ENCODE data around the gene DCAF6.

The DCAF6 gene

DNA sequence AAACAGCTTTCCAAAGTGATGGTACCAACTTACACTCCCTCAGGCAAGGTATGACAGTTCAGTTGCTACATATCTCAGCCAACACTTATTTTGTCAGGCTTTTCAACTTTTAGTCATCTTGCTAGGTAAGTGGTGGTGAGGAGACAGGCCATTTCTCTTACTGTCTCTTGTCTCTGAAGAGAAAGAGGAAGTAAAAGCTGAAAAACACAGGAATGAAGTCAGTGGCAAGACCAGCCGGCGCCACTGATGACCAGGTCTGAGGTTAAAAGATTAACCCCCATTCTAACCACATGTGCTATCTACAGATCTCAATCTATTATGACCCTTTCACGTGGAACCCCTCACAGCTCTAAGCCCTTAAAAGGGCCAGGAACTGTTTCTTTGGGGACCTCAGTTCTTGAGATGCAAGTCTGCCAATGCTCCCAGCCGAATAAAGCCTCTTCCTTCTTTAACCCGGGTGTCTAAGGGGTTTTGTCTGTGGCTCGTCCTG lies 26.7 kb upstream of the DCAF6 start:
- WGBS (ENCODE audit: insufficient coverage, insufficient read length), result no CpG with 5 or more reads among the region's 6 CpGs
- no peaks in the 10 kb centered on the region for H3K4me1 ChIP-seq (ENCODE audit: control insufficient read depth, insufficient read depth, low read length)
- H3K27ac ChIP-seq (ENCODE audit: low read length), result no peak overlapping the region
- no peak overlapping the region for H3K4me3 ChIP-seq (ENCODE audit: low read length)
- no peaks in the 10 kb centered on the region for H3K27me3 ChIP-seq (ENCODE audit: control insufficient read depth, insufficient read depth, low read length)
- no peaks in the 10 kb centered on the region for H3K9me3 ChIP-seq (ENCODE audit: control insufficient read depth, insufficient read depth, low read length)
- H3K36me3 ChIP-seq (ENCODE audit: control insufficient read depth, insufficient read depth, low read length), result no peaks in the 10 kb centered on the region
- DNase-seq (ENCODE audit: low read depth, low spot score), result no peak

DNA sequence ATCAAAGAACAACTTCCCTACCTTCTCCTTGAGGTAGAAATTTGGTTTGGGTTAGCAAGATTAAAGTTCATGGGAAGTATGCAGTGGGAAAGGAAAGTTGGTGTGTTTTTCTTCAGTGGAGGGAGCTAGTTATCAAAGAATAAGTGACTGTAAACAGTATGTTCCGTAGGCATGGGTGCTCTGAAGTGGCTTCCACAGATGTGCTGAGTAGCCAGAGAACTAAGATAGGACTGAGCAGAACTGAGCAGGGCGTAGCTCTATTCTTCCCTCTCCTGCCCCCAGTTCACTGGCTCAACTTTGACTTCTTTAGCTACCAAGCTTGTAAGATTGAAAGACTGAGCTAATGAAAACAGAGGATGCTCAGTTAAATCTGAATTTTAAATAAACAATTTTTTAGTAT lies 26.0 kb upstream of the DCAF6 start:
- no peak overlapping the region for H3K27ac ChIP-seq (ENCODE audit: low read length)
- H3K4me3 ChIP-seq (ENCODE audit: low read length), result no peak overlapping the region
- H3K4me1 ChIP-seq (ENCODE audit: control insufficient read depth, insufficient read depth, low read length), result no peaks in the 10 kb centered on the region
- no peaks in the 10 kb centered on the region for H3K36me3 ChIP-seq (ENCODE audit: control insufficient read depth, insufficient read depth, low read length)
- H3K27me3 ChIP-seq (ENCODE audit: control insufficient read depth, insufficient read depth, low read length), result no peaks in the 10 kb centered on the region
- no CpG with 5 or more reads among the region's 2 CpGs for WGBS (ENCODE audit: insufficient coverage, insufficient read length)
- no peak for DNase-seq (ENCODE audit: low read depth, low spot score)
- H3K9me3 ChIP-seq (ENCODE audit: control insufficient read depth, insufficient read depth, low read length), result no peaks in the 10 kb centered on the region

DNA sequence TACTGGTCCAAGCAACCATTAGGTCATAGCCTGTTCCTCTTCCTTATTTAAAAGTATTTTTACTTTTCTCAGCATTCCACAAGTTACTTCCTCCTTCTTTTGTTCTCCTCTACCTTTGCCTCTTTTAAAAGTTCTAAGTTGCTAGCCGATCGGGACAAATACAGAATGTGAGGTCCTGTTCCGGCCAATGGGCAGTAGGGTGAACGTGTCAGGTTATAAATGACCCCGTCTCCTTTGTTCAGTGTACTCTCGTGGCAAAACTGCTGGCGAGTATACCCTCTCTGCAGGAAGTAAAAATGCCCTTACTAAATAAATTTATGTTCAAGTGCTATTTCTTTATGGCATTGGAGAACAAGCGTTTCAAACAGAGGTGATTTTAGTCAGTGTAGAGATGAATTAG lies 25.1 kb upstream of the DCAF6 start:
- no CpG with 5 or more reads among the region's 8 CpGs for WGBS (ENCODE audit: insufficient coverage, insufficient read length)
- H3K4me3 ChIP-seq (ENCODE audit: low read length), result no peak overlapping the region
- H3K27ac ChIP-seq (ENCODE audit: low read length), result no peak overlapping the region
- no peaks in the 10 kb centered on the region for H3K36me3 ChIP-seq (ENCODE audit: control insufficient read depth, insufficient read depth, low read length)
- no peaks in the 10 kb centered on the region for H3K27me3 ChIP-seq (ENCODE audit: control insufficient read depth, insufficient read depth, low read length)
- DNase-seq (ENCODE audit: low read depth, low spot score), result no peak
- H3K9me3 ChIP-seq (ENCODE audit: control insufficient read depth, insufficient read depth, low read length), result no peaks in the 10 kb centered on the region
- no peaks in the 10 kb centered on the region for H3K4me1 ChIP-seq (ENCODE audit: control insufficient read depth, insufficient read depth, low read length)

DNA sequence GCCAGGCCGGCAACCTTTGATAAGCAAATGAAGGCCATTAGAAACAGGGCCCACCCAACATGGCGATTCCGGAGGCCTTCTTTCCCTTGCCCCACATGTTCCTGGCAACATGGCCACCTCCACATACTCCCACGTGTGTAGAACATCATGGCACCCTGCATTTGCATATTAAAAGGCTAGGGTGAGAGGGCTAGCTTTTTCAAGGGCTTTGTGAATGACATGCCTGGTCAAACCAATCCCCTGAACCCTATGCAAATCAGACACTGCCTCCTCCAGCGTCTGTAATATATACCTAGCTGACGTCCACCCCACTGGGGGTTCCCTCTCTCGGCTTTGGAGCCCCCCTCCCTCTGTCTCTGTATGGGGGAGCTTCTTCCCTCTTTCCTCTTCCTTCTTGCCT lies 24.2 kb upstream of the DCAF6 start:
- DNase-seq (ENCODE audit: low read depth, low spot score), result no peak

DNA sequence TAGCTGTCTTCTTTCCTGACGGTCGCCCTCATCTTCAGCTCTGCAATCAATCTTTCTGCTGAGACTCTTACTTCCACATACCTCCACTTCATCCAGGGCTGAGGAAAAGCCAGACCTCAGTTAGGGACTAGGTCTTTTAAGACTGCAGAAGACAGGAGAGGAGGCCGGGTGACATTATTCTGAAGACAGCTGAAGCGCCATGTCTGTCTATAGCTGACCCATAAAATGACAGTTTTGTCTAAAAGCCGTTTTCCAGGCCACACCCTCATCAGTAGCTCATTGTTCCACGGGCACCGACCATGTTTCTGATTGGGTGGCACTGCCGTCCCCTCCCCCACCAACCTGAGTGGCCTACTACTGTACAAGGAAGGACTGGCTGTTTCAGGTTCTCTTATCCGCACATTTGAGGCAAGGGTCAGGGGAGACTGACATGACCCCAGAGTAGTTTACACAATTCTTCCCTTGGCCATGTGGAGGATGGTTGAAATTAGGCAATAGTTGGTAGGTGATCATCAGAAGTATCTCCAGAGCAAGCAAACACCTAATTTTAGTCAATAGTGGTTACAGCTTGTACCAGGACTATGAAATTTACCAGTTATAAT lies 22.5 kb upstream of the DCAF6 start, which contains the start of gene ADCY10:
TSS of gene ADCY10 (minus strand) at position 240 of the 602 bp plus-strand sequence. CDS start 8,994 bp downstream, outside the sequence.
- Histone ChIP-seq H3K36me3 (ENCODE audit: control insufficient read depth, insufficient read depth, low read length) (no peaks in the 10 kb centered on the region), H3K27ac (ENCODE audit: low read length) (no peak within 1 kb of the TSS), H3K4me1 (ENCODE audit: control insufficient read depth, insufficient read depth, low read length) (no peaks in the 10 kb centered on the region), H3K4me3 (ENCODE audit: low read length) (no peak within 1 kb of the TSS), H3K27me3 (ENCODE audit: control insufficient read depth, insufficient read depth, low read length) (no peaks in the 10 kb centered on the region), H3K9me3 (ENCODE audit: control insufficient read depth, insufficient read depth, low read length) (no peaks in the 10 kb centered on the region)
- DNase-seq (ENCODE audit: low read depth, low spot score), result no peak
- no CpG with 5 or more reads among the region's 9 CpGs for WGBS (ENCODE audit: insufficient coverage, insufficient read length)

More for the DNA sequence above, 24.2 kb upstream of the DCAF6 start:
- Histone ChIP-seq H3K4me1 (ENCODE audit: control insufficient read depth, insufficient read depth, low read length) (no peaks in the 10 kb centered on the region), H3K27ac (ENCODE audit: low read length) (no peak overlapping the region), H3K27me3 (ENCODE audit: control insufficient read depth, insufficient read depth, low read length) (no peaks in the 10 kb centered on the region), H3K36me3 (ENCODE audit: control insufficient read depth, insufficient read depth, low read length) (no peaks in the 10 kb centered on the region), H3K4me3 (ENCODE audit: low read length) (no peak overlapping the region), H3K9me3 (ENCODE audit: control insufficient read depth, insufficient read depth, low read length) (no peaks in the 10 kb centered on the region)
- no CpG with 5 or more reads among the region's 7 CpGs for WGBS (ENCODE audit: insufficient coverage, insufficient read length)

DNA sequence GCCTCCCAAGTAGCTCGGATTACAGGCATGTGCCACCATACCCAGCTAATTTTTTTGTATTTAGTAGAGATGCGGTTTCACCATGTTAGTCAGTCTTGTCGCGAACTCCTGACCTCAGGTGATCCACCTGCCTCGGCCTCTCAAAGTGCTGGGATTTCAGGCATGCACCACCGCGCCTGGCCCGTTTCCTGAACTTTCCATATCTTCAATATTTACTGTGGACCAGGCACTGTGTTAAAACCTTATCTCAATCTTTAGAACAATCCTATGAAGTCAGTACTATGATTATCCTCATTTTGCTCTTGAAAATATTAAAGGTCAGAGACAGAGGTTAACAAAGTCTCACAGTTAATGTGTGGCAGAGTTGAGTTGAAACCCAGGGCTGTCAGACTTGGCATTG lies 20.9 kb upstream of the DCAF6 start:
- Histone ChIP-seq H3K4me3 (ENCODE audit: low read length) (no peak overlapping the region), H3K27me3 (ENCODE audit: control insufficient read depth, insufficient read depth, low read length) (no peaks in the 10 kb centered on the region), H3K4me1 (ENCODE audit: control insufficient read depth, insufficient read depth, low read length) (no peaks in the 10 kb centered on the region), H3K27ac (ENCODE audit: low read length) (no peak overlapping the region), H3K36me3 (ENCODE audit: control insufficient read depth, insufficient read depth, low read length) (no peaks in the 10 kb centered on the region), H3K9me3 (ENCODE audit: control insufficient read depth, insufficient read depth, low read length) (no peaks in the 10 kb centered on the region)
- no CpG with 5 or more reads among the region's 8 CpGs for WGBS (ENCODE audit: insufficient coverage, insufficient read length)
- DNase-seq (ENCODE audit: low read depth, low spot score), result no peak

DNA sequence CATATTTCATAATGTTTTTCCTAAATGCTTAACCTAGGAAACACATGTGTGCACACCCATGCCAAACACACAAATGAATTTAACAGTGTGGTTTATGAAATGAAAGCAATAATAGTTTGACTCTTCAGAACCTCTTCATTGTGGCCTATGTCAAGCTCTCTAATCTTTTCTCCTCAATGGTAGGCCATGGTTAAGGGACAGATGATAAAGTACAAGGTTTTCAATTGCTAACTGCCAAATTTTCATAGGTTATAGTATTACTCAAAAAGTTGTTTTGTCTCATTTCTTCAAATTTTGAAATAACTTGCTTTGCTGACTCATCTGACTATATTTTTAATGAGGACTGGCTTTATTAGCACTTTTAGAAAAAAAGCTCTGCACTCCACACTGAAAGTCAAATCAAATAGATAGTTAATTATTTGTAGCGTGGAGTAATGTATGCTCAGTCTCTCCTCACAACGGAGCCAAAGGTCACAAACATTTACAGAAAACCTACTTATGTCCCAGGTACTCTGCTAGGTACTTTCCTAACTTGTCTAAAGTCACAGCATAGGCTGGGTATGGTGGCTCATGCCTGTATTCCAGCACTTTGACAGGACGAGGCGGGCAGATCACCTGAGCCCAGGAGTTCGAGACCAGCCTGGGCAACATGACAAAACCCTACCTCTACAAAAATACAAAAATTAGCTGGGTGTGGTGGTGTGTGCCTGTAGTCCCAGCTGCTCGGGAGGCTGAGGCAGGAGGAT lies 19.5 kb upstream of the DCAF6 start:
- H3K4me3 ChIP-seq (ENCODE audit: low read length), result no peak overlapping the region
- no peaks in the 10 kb centered on the region for H3K36me3 ChIP-seq (ENCODE audit: control insufficient read depth, insufficient read depth, low read length)
- no CpG with 5 or more reads among the region's 6 CpGs for WGBS (ENCODE audit: insufficient coverage, insufficient read length)
- H3K4me1 ChIP-seq (ENCODE audit: control insufficient read depth, insufficient read depth, low read length), result no peaks in the 10 kb centered on the region
- H3K27ac ChIP-seq (ENCODE audit: low read length), result no peak overlapping the region
- no peak for DNase-seq (ENCODE audit: low read depth, low spot score)
- H3K27me3 ChIP-seq (ENCODE audit: control insufficient read depth, insufficient read depth, low read length), result no peaks in the 10 kb centered on the region
- H3K9me3 ChIP-seq (ENCODE audit: control insufficient read depth, insufficient read depth, low read length), result no peaks in the 10 kb centered on the region

DNA sequence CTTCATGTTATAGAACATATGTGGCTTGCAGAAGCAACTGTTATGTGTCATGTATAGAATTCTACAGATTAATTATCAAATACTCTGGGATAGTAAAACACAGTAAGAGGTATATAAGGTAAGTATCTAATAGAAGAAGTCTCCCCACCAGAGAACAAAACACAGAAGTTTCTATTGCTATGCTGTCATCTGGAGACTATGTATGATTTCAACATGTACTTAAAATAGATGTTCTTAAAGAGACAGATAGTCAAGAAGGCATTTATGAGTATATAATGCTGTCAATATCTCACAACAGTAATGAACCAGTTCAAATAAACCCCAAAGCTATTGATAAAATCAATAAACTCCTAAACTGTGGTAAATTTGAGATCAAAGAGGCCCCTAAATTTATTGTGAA lies 14.5 kb upstream of the DCAF6 start:
- H3K27ac ChIP-seq (ENCODE audit: low read length), result no peak overlapping the region
- no peaks in the 10 kb centered on the region for H3K36me3 ChIP-seq (ENCODE audit: control insufficient read depth, insufficient read depth, low read length)
- no peaks in the 10 kb centered on the region for H3K9me3 ChIP-seq (ENCODE audit: control insufficient read depth, insufficient read depth, low read length)
- H3K4me1 ChIP-seq (ENCODE audit: control insufficient read depth, insufficient read depth, low read length), result no peaks in the 10 kb centered on the region
- no peak overlapping the region for H3K4me3 ChIP-seq (ENCODE audit: low read length)
- no peak for DNase-seq (ENCODE audit: low read depth, low spot score)
- H3K27me3 ChIP-seq (ENCODE audit: control insufficient read depth, insufficient read depth, low read length), result no peaks in the 10 kb centered on the region

DNA sequence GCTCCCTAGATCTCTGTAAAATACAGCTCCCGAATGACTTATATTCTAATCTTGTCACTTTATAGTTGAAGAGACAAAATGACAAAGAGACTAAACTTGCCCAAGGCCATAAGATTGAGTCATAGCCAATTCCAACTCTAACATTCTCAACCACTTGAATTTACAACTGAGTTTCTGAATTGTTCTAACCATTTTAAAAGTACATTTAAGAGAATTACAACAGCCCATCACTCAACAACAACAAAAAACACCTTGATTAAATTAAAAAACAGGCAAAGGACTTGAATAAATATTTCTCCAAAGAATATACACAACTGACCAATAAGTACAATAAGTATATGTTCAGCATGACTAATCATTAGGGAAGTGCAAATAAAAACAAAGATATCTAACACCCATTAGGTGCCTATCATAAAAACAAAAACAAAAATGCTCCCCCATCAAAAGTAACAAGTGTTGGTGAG lies 13.8 kb upstream of the DCAF6 start:
- no peaks in the 10 kb centered on the region for H3K27me3 ChIP-seq (ENCODE audit: control insufficient read depth, insufficient read depth, low read length)
- DNase-seq (ENCODE audit: low read depth, low spot score), result no peak
- H3K9me3 ChIP-seq (ENCODE audit: control insufficient read depth, insufficient read depth, low read length), result no peaks in the 10 kb centered on the region
- H3K27ac ChIP-seq (ENCODE audit: low read length), result no peak overlapping the region
- H3K4me1 ChIP-seq (ENCODE audit: control insufficient read depth, insufficient read depth, low read length), result no peaks in the 10 kb centered on the region
- no peak overlapping the region for H3K4me3 ChIP-seq (ENCODE audit: low read length)
- WGBS (ENCODE audit: insufficient coverage, insufficient read length), result no CpG with 5 or more reads among the region's 1 CpG
- no peaks in the 10 kb centered on the region for H3K36me3 ChIP-seq (ENCODE audit: control insufficient read depth, insufficient read depth, low read length)

GRCh38 chr1:167923324-167924056 lies 13.0 kb upstream of the DCAF6 start:
- DNase-seq (ENCODE audit: low read depth, low spot score), result no peak
- no peaks in the 10 kb centered on the region for H3K27me3 ChIP-seq (ENCODE audit: control insufficient read depth, insufficient read depth, low read length)
- WGBS (ENCODE audit: insufficient coverage, insufficient read length), result no CpG with 5 or more reads among the region's 3 CpGs
- no peak overlapping the region for H3K27ac ChIP-seq (ENCODE audit: low read length)
- H3K36me3 ChIP-seq (ENCODE audit: control insufficient read depth, insufficient read depth, low read length), result no peaks in the 10 kb centered on the region
- H3K9me3 ChIP-seq (ENCODE audit: control insufficient read depth, insufficient read depth, low read length), result no peaks in the 10 kb centered on the region
- H3K4me1 ChIP-seq (ENCODE audit: control insufficient read depth, insufficient read depth, low read length), result no peaks in the 10 kb centered on the region
- H3K4me3 ChIP-seq (ENCODE audit: low read length), result no peak overlapping the region
